ENCODE measurements around the gene UBE2G1. TPM values are rescaled to one million over a fixed set of nuclear protein-coding genes. Genes with fewer than 3 reads are reported as not detected.

The UBE2G1 gene
- total RNA-seq, 1 donor from 2014 or later, result 88.0 TPM

DNA sequence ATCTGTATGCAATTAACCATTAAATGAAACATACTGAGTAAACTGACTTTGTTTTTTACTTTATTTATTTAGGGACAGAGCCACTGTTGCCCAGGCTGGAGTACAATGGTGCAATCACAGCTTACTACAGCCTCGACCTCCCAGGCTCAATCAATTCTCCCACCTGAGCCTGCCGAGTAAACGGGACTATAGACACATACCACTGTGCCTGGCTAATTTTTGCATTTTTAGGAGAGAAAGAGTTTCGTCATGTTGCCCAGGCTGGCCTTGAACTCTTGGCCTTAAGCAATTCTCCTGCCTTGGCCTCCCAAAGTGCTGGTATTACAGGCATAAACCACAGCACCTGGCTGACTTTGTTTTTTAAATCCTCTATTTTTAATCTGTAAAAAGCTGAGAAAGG is 145.3 kb downstream of the UBE2G1 start:
- Mint-ChIP-seq H3K27me3 (ENCODE audit: unreplicated experiment) (no peaks in the 10 kb centered on the region), H3K27ac (ENCODE audit: unreplicated experiment) (no peak overlapping the region), H3K4me1 (ENCODE audit: unreplicated experiment) (no peaks in the 10 kb centered on the region), H3K4me3 (ENCODE audit: unreplicated experiment) (no peak overlapping the region), H3K36me3 (ENCODE audit: low read depth, unreplicated experiment) (peaks cover 3% of the 10 kb centered on the region), H3K9me3 (ENCODE audit: unreplicated experiment) (no peaks in the 10 kb centered on the region)
- DNase-seq (ENCODE audit: low spot score), result no peak
- TF ChIP-seq, protein P1, sequence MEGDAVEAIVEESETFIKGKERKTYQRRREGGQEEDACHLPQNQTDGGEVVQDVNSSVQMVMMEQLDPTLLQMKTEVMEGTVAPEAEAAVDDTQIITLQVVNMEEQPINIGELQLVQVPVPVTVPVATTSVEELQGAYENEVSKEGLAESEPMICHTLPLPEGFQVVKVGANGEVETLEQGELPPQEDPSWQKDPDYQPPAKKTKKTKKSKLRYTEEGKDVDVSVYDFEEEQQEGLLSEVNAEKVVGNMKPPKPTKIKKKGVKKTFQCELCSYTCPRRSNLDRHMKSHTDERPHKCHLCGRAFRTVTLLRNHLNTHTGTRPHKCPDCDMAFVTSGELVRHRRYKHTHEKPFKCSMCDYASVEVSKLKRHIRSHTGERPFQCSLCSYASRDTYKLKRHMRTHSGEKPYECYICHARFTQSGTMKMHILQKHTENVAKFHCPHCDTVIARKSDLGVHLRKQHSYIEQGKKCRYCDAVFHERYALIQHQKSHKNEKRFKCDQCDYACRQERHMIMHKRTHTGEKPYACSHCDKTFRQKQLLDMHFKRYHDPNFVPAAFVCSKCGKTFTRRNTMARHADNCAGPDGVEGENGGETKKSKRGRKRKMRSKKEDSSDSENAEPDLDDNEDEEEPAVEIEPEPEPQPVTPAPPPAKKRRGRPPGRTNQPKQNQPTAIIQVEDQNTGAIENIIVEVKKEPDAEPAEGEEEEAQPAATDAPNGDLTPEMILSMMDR (IDR thresholded peaks at IDR 0.05; ENCODE audit: unreplicated experiment), result no peak

DNA sequence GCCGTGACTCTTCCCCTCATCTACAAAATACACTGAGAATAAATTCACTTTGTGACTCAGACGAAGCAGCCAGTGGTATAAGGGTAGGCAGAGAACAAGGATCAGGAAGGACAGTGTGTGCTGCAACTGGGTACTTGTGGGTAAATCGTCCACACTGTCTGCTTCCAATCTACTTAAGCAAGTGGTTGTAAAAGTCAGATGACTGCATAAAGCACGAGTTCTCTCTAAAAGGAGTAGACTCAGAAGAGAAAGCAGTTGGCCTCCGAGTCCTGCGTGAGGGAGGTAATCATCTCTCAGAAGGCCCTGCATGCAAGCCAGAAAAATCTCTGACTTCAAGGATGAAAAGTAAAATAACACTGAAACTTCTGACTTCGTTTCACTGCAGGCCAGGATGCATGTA is 145.8 kb downstream of the UBE2G1 start:
- TF ChIP-seq, protein P1 (IDR thresholded peaks at IDR 0.05; ENCODE audit: unreplicated experiment), result no peak
- DNase-seq (ENCODE audit: low spot score), result no peak
- no peaks in the 10 kb centered on the region for H3K4me1 Mint-ChIP-seq (ENCODE audit: unreplicated experiment)
- no peak overlapping the region for H3K4me3 Mint-ChIP-seq (ENCODE audit: unreplicated experiment)
- H3K9me3 Mint-ChIP-seq (ENCODE audit: unreplicated experiment), result no peaks in the 10 kb centered on the region
- H3K27me3 Mint-ChIP-seq (ENCODE audit: unreplicated experiment), result no peaks in the 10 kb centered on the region
- H3K36me3 Mint-ChIP-seq (ENCODE audit: low read depth, unreplicated experiment), result peaks cover 3% of the 10 kb centered on the region
- no peak overlapping the region for H3K27ac Mint-ChIP-seq (ENCODE audit: unreplicated experiment)

Other genes starting within 250 kb of the UBE2G1 start
- 43.3 TPM for gene ZZEF1, start 223.6 kb downstream of the UBE2G1 start, total RNA-seq (ENCODE audit: unreplicated experiment)
- gene CYB5D2, start 223.5 kb downstream of the UBE2G1 start, total RNA-seq (ENCODE audit: unreplicated experiment), result 29.9 TPM
- 41.6 TPM for gene ANKFY1, start 102.7 kb downstream of the UBE2G1 start, total RNA-seq (ENCODE audit: unreplicated experiment)
- 0.18 TPM for gene SPNS3, start 67.3 kb upstream of the UBE2G1 start, total RNA-seq (ENCODE audit: unreplicated experiment)
- 187 TPM for gene SPNS2, start 132.2 kb upstream of the UBE2G1 start, total RNA-seq (ENCODE audit: unreplicated experiment)
- gene MYBBP1A, start 188.7 kb upstream of the UBE2G1 start, total RNA-seq (ENCODE audit: unreplicated experiment), result 32.4 TPM
- not detected for gene GGT6, start 193.9 kb upstream of the UBE2G1 start, total RNA-seq (ENCODE audit: unreplicated experiment)
- 0.59 TPM for gene SMTNL2, start 217.9 kb upstream of the UBE2G1 start, total RNA-seq (ENCODE audit: unreplicated experiment)

Data from endothelial cell (in vitro differentiated cells).